NCI-H510A (cell line): Measurements from ENCODE around the gene SH3RF1.

ENCODE experiments used
- DNase-seq: peaks from one replicate; lab custom pipeline; 2025; lab: John Stamatoyannopoulos, UW

Gene SH3RF1

DNA sequence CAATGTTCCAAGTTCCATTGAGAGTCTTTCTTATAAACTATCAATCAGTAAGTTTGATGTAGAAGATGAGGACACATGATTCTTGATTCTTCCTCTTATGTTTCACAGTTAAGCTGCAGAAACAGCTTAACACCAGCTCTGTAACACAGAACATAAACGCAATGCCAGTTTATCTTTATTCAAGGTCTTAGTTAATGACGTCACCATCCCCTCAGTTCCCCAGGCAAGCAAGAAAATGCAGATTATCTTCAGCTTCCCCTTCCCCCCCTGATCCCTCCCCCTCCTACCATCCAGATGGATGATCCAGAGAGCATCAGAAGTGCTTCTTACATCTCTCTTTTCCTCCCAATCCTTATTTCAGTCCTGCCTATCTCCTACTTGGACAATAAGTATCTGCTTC lies 4.4 kb upstream of the SH3RF1 start:
- no peak for DNase-seq

- no peak for DNase-seq
Observed at GRCh38 chr4:169274033-169274432, 3.3 kb upstream of the SH3RF1 start.

DNA sequence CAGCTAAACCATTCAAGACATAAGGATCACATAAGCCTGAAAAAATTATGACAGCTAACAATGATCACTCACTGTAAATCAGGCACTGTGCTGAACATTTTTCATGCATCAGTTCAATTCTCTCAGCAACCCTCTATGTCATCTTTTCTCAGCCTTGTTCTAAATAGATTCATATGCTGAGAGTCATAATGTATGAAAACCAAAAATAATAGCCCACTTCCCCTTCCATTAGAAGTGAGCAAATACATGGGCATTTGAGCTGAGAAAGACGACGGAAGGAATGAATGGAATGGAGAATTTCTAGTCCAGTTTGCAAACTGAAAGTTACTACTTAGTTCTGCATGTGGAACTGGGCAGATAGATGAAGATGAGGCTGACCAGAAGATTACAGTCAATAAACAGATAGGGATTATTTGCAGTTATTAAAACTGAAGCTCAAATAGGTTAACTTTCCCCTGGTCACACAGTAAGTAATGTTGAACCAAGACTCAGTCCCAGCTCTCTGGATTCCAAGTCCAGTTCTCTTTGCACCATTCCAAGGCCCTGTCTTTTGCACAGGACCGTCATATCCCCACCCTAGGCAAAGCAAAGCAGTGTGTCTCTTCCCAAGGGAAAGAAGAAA lies 1.6 kb upstream of the SH3RF1 start:
- DNase-seq: no peak

DNA sequence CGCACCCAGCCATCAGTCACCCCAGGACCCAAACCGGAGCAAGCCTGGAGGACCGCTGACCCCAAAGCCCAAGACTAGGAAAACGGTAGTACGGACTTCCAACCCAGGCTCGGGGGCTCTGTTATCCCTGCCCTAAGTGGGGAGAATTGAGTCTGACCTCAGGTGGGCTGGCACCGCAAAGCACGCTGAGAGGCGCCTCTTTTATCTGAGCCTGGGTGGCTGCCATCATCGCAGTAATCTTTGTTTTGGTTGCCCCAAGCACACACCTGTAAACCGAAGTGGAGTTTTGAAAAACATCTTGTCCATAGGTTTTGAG lies 894 bp upstream of the SH3RF1 start:
- DNase-seq: no peak

DNA sequence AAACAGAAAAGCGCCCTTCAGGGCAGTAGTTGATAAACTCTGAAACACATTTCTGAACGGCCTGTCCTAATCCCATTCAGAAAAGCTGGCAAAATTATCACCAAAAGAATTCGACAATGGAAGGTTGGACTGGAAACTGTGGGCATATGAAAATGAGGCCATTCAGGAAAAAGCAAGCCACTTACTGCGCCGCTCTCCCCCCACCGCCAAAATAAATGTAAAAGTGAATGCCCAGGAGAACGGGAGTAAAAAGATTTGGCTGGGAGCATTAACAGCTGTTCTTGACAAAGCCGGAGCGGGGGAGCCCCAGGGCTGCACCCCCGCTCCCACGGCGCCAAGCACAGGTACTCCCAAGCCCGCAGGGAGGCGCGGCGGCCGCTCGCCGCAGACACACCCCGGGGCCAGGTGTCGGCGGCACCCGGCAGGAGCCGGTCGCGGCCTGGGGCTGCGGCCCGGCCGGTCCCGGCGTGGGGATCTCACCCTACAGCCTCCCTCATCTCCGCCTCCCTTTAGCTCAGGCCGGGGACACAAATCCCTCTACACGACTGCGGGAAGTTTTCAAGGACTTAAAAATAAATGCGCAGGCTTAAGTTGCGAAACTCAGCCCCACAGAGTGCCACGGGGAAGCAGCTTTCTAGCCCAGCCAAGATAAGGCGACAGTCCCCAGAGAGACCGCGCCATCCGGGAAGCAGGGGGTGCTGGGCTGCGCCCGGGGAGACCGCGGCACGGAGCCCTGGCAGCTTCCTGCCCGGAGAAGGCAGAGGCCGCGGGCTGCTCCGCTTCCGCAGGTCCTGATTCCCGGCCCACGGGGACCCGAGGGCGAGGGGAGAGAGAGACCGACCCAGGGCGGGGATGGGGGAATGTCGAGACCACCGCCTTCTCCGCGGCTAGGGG lies 593 bp downstream of the SH3RF1 start:
- peak; percentile 29 for DNase-seq

DNA sequence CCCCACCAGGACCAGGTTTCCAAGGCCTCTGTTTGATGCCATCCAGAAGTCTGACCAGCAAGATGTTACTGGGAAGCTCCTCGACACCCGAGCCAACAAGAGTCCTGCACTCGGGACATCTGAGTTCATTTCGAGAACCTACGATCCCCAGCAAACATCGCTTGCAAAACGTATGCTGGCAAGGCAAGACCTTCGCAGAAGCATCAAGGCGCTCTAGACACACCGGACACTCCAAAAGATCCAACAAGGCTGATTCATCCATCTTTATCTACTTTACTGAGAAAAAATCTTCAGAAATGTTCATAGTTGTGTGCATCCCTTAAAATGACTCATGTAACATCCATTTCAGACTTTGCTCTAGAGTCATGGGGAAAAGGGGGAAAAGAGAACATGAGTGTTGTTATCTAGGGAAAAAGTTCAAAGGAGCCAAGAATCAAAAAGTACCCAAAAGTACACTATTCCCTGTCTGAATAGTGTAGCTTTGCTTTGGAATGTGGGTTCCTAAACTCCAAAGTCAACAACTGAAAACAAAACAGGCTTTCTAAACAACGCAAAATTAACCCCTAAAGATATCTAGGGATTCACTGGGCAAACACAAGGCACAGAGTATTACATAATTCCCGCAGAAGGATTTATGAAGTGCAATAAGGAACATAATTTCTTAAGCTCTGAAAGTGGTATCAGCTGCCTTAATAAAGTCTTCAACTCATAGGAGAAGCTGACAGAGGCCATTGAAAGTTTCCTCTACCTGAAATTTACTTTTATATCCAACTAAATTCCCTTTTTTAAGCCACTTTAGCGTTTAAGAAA lies 1.6 kb downstream of the SH3RF1 start:
- DNase-seq: no peak

DNA sequence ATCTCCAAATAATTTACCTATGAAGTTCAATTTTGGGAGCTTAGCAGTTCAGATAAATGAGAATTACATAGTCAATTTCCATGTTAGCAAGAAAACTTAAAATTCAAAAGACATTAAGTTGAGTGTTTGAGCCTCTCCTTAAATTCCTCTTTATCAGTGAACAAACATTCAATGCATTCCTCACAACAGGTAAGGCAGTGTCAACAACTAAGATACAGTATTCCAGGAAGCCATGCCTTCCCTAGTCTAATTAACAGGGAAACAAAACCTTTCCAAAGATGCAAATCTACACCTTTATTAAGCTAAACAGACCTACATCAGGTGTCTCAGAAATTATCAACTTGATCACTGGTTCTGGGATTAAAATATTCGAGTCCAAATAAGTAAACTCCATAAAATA lies 3.7 kb downstream of the SH3RF1 start:
- DNase-seq: no peak

DNA sequence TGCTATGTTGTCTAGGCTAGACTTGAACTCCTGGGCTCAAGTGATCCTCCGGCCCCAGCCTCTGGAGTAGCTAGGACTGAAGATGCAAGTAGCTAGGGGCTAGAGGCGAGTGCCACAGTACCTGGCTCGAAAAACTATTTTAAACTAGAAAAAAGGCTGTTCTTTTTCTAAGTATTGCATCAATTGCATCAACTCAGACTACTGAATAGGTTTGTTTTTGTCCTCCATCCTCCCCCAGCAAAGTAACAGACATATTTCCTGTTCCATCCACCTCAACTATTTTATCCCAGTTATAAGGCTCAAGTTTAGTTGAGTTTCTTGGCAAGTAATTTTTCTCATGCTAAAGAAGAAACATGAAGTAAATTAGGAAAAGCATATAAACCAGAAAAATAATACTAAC lies 4.1 kb downstream of the SH3RF1 start:
- no peak for DNase-seq

- no peak for DNase-seq
Observed at GRCh38 chr4:169266081-169266480, 4.7 kb downstream of the SH3RF1 start.

DNA sequence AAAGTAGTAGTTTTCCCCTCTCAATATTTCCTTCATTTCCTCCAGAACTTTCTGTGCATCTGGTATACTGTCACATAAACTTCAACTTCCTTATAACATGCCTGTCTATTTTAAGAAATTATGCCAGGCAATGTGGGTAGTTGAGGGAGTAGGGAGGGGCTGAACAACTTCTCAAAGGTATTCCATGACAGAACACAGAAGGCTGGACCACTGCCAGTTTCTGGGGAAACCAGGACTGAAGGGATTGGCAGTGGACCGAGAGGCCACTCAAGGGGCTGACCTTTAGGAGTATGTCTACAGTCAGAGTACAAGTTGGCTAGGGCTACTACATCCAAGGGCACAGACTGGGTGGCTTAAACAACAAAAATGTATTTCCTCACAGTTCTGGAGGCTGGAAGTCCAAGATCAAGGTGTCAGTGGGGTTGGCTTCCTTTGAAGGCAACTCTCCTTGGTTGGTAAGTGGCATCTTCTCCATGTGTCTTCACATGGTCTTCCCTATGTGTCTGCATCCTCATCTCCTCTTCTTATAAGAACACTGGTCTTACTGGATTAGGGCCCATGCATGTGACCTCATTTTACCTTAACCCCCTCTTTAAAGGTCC lies 6.9 kb downstream of the SH3RF1 start:
- no peak for DNase-seq

DNA sequence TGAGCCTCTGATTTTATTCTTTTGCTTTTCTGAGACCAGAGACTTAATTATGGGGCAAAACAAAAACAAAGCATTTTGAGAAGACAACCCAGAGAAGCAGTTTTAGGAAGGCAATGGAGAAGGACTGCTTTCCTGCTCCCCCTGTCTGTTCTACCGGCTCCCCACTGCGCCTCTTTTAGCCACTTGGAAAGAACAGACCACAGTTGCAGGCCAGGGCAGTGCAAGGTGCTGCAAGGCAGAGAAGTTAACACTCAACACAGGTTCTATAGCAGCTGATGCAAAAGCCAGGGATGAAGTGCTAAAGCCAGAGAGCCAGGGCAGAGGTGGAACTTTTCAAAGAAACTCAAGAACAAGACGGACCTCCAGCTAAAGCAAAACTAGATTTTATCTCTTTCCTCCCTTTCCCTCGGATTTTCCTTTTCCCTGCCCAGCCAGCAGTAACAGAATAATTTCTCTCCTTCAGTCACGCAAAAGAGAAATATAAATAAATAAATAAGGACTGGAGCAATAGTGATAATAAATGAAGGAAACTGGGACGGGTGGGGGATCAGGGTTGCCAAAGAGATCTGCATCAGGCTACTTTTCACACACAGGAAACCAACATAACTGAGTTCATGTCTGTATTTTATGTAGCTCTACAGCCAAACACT lies 10.4 kb downstream of the SH3RF1 start:
- no peak for DNase-seq

GRCh38 chr4:169259271-169259670 lies 11.5 kb downstream of the SH3RF1 start:
- DNase-seq: no peak

GRCh38 chr4:169258141-169258540 lies 12.6 kb downstream of the SH3RF1 start:
- no peak for DNase-seq

DNA sequence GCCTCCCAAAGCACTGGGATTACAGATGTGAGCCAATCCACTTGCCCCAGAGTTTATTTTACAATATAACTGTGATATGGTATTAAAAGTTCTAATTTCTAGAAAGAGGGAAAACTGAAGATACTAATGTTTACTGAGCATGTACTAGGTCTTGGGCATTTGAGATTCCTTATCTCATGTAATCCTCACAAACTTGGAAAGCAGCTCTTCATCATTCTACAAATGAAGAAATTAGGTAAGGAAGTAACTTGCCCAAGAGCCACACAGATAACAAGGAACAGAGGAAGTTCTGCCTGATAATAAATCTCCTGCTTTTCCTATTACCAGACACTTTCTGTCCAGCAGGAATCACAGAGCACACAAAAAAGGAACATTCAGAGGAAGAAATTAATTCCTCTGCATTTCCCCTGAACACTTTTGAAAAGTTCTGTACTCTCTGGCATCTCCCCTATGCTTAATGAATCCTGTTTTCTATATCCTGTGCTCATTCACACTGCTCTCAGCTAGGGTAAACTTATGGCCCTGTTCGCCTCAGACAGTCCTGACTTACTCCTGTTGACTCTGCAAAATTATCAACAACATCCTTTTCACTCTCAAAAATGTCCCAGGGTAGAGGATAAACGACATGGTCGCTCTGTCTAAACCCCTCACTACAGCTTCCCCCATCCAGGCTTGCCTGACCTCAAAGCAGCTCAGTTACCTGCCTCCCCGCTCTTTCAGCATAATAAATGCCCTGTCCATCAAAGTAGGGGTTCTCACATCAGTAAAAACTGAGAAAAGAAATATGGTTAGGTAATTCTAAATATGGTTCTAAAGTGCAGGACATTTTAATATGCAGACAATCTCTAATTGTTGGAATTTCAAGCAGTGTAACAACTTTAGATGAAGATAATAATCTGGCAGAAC lies 13.6 kb downstream of the SH3RF1 start:
- DNase-seq: no peak

GRCh38 chr4:169256101-169256612 lies 14.6 kb downstream of the SH3RF1 start:
- DNase-seq: no peak

- no peak for DNase-seq
Observed at GRCh38 chr4:169254546-169254983, 16.2 kb downstream of the SH3RF1 start.

DNA sequence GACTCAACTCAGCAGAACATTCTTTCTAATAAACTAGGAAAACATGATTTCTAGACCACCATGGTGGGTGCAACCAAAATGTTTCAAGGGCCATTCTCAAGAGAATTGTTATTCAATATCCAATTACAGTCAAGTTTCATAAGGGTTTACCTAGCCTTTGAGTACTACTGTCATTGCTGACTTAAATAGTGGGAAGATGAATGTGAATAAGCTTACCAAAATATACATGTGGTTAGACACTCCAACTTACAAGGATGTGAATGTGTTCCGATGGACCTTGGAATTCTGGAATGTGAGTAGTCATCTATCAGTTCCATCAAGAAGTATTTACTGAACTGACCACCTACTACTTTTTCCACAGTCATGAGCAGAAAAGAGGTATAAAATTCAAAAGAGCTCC lies 16.9 kb downstream of the SH3RF1 start:
- no peak for DNase-seq

DNA sequence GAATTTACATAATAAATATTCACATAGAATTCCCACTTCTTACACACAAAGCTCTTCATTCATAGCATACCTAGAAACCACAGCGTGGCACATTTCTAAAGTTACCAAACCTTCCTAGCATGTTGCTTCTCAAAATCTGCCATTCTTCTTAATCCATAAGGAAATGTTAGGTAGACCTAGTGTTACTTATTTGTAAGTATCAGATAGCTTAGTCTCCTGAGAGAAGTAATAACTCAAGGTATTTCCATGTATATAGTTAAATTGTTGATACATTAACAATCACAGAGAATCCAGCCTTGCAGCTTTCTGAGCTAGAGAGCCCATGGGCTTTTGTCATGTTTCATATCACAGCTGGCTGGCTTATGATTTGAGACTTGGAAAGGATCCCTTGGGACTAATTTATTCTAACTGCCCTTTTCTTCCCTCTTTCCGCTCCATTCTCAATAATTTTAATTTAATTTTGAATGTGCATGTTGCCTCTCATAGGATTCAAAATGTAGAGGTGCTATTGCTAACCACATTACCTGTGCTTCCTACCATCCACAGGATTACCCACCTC lies 17.6 kb downstream of the SH3RF1 start:
- DNase-seq: no peak

- no peak for DNase-seq
Observed at GRCh38 chr4:169252339-169253112, 18.2 kb downstream of the SH3RF1 start.
